ENCODE results near the gene DNAH17. TPM values are rescaled to one million over a fixed set of nuclear protein-coding genes. Genes with fewer than 3 reads are reported as not detected.

The DNAH17 gene
- total RNA-seq, 1 experiment from 2014 or later, result 0.18 TPM

- ATAC-seq (peak; percentile 96), DNase-seq (ENCODE audit: low read depth, low spot score) (peak; percentile 58)
- ChIA-PET POLR2A (no interaction called here), CTCF (interaction anchor here (0.5 to 1.2 kb wide), 12 partner anchors 65 to 407 kb away, joined by 3 to 11 read pairs (median 4); no protein-coding TSS in a partner anchor)
- TF ChIP-seq SIN3A (IDR thresholded peaks at IDR 0.05; ENCODE audit: borderline replicate concordance, insufficient read depth, low read depth, low read length), result no peak
- peak; percentile 91 for TF ChIP-seq CTCF (IDR thresholded peaks at IDR 0.05)
- Histone ChIP-seq H3K27ac (ENCODE audit: low read length) (no peak overlapping the region), H3K4me3 (ENCODE audit: low read depth in 2 of 2, low read length in 2 of 2) (no peak overlapping the region), H3K36me3 (ENCODE audit: control insufficient read depth, insufficient read depth, low read length) (no peaks in the 10 kb centered on the region), H3K27me3 (ENCODE audit: control insufficient read depth, insufficient read depth, low read length) (no peaks in the 10 kb centered on the region), H3K9me3 (ENCODE audit: control insufficient read depth, insufficient read depth, low read depth, low read length) (no peaks in the 10 kb centered on the region), H3K4me1 (ENCODE audit: control insufficient read depth, insufficient read depth, low read length) (peaks cover 6% of the 10 kb centered on the region; the same call in 1 of the 2 replicates)
- intact Hi-C loops (cut with micrococcal nuclease; ENCODE audit: unreplicated experiment), result loop anchor here (2.0 kb wide), 2 partner anchors 108 to 212 kb away; no protein-coding TSS in a partner anchor
- in situ Hi-C loops (cut with HindIII; ENCODE audit: low pct_unique_long_range_greater_than_20kb, low sequenced_read_pairs), result loop anchor here (25.0 kb wide), 1 partner anchor 340 kb away; the partner anchor contains the start of gene USP36
- no TSS peak for BruUV-seq (replicated peaks)
These were observed 80.1 kb downstream of the DNAH17 start for GRCh38 chr17:78497115-78497540.

- DNase-seq (ENCODE audit: low read depth, low spot score) (no peak), ATAC-seq (no peak)
- BruUV-seq (replicated peaks), result no TSS peak
- H3K4me3 ChIP-seq (ENCODE audit: low read depth in 2 of 2, low read length in 2 of 2), result no peak overlapping the region
- H3K27ac ChIP-seq (ENCODE audit: low read length), result no peak overlapping the region
- H3K9me3 ChIP-seq (ENCODE audit: control insufficient read depth, insufficient read depth, low read depth, low read length), result no peaks in the 10 kb centered on the region
- POLR2A ChIA-PET, result no interaction called here
- TF ChIP-seq SIN3A (IDR thresholded peaks at IDR 0.05; ENCODE audit: borderline replicate concordance, insufficient read depth, low read depth, low read length) (no peak), TCF7L2 (IDR thresholded peaks at IDR 0.05; ENCODE audit: low read depth, low read length) (no peak)
- intact Hi-C loops (cut with micrococcal nuclease; ENCODE audit: unreplicated experiment) (loop anchor here (2.0 kb wide), 2 partner anchors 108 to 212 kb away; no protein-coding TSS in a partner anchor), in situ Hi-C loops (cut with HindIII; ENCODE audit: low pct_unique_long_range_greater_than_20kb, low sequenced_read_pairs) (loop anchor here (25.0 kb wide), 1 partner anchor 341 kb away; the partner anchor contains the start of gene USP36)
- CTCF ChIA-PET, result interaction anchor here (0.5 to 1.1 kb wide), 6 partner anchors 64 to 291 kb away, joined by 3 to 11 read pairs (median 6); no protein-coding TSS in a partner anchor
- H3K36me3 ChIP-seq (ENCODE audit: control insufficient read depth, insufficient read depth, low read length), result no peaks in the 10 kb centered on the region
- no peaks in the 10 kb centered on the region for H3K27me3 ChIP-seq (ENCODE audit: control insufficient read depth, insufficient read depth, low read length)
- H3K4me1 ChIP-seq (ENCODE audit: control insufficient read depth, insufficient read depth, low read length), result peaks cover 6% of the 10 kb centered on the region; the same call in 1 of the 2 replicates
These were observed 80.9 kb downstream of the DNAH17 start for GRCh38 chr17:78496311-78496710.

GRCh38 chr17:78495634-78496033 is 81.6 kb downstream of the DNAH17 start:
- in situ Hi-C loops (cut with HindIII; ENCODE audit: low pct_unique_long_range_greater_than_20kb, low sequenced_read_pairs) (loop anchor here (25.0 kb wide), 1 partner anchor 342 kb away; the partner anchor contains the start of gene USP36), intact Hi-C loops (cut with micrococcal nuclease; ENCODE audit: unreplicated experiment) (loop anchor here (2.0 kb wide), 2 partner anchors 109 to 213 kb away; no protein-coding TSS in a partner anchor)
- H3K9me3 ChIP-seq (ENCODE audit: control insufficient read depth, insufficient read depth, low read depth, low read length), result no peaks in the 10 kb centered on the region
- no peaks in the 10 kb centered on the region for H3K27me3 ChIP-seq (ENCODE audit: control insufficient read depth, insufficient read depth, low read length)
- no TSS peak for BruUV-seq (replicated peaks)
- ATAC-seq (no peak), DNase-seq (ENCODE audit: low read depth, low spot score) (no peak)
- ChIA-PET POLR2A (interaction anchor here (0.6 kb wide), 1 partner anchor 228 kb away, joined by 3 read pairs; no protein-coding TSS in a partner anchor), CTCF (interaction anchor here (0.6 kb wide), 1 partner anchor 497 kb away, joined by 6 read pairs; no protein-coding TSS in a partner anchor)
- H3K36me3 ChIP-seq (ENCODE audit: control insufficient read depth, insufficient read depth, low read length), result no peaks in the 10 kb centered on the region
- TF ChIP-seq CTCF (IDR thresholded peaks at IDR 0.05) (no peak), POLR2AphosphoS5 (IDR thresholded peaks at IDR 0.05; ENCODE audit: low read depth, low read length) (no peak), TCF7L2 (IDR thresholded peaks at IDR 0.05; ENCODE audit: low read depth, low read length) (no peak), REST (IDR thresholded peaks at IDR 0.05; ENCODE audit: insufficient read depth in 1 of 2, low read depth in 2 of 2, low read length in 1 of 2) (no peak), SIN3A (IDR thresholded peaks at IDR 0.05; ENCODE audit: borderline replicate concordance, insufficient read depth, low read depth, low read length) (no peak)
- no peak overlapping the region for H3K27ac ChIP-seq (ENCODE audit: low read length)
- H3K4me3 ChIP-seq (ENCODE audit: low read depth in 2 of 2, low read length in 2 of 2), result no peak overlapping the region
- peaks cover 6% of the 10 kb centered on the region; the same call in 1 of the 2 replicates for H3K4me1 ChIP-seq (ENCODE audit: control insufficient read depth, insufficient read depth, low read length)
